SU-DHL-6 (cell line): ENCODE data around the gene KCNQ4.

Experiments used
- EZH2phosphoT487 ChIP-seq: fragments of 200-600 bp; sonication (generic), shearing (Covaris generic); conservative IDR thresholded peaks from 2 replicates; pipeline ENCODE4 v1.6.1; 2018; ENCODE audit warnings: mild to moderate bottlenecking, antibody characterized with exemption, low read length, moderate library complexity, mixed read lengths
- TF ChIP-seq, protein P1 (sequence below): fragments of 200-600 bp; sonication (generic); IDR thresholded peaks from one replicate; pipeline ENCODE4 v1.5.1; 2017; ENCODE audit warnings: antibody characterized with exemption, mild to moderate bottlenecking, low read length, moderate library complexity; ENCODE audit not compliant: insufficient read depth, poor library complexity, severe bottlenecking

- TF ChIP-seq, protein P1, sequence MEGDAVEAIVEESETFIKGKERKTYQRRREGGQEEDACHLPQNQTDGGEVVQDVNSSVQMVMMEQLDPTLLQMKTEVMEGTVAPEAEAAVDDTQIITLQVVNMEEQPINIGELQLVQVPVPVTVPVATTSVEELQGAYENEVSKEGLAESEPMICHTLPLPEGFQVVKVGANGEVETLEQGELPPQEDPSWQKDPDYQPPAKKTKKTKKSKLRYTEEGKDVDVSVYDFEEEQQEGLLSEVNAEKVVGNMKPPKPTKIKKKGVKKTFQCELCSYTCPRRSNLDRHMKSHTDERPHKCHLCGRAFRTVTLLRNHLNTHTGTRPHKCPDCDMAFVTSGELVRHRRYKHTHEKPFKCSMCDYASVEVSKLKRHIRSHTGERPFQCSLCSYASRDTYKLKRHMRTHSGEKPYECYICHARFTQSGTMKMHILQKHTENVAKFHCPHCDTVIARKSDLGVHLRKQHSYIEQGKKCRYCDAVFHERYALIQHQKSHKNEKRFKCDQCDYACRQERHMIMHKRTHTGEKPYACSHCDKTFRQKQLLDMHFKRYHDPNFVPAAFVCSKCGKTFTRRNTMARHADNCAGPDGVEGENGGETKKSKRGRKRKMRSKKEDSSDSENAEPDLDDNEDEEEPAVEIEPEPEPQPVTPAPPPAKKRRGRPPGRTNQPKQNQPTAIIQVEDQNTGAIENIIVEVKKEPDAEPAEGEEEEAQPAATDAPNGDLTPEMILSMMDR = no peak
- TF ChIP-seq EZH2phosphoT487 = no peak
Measured at GRCh38 chr1:40748841-40749718, 34.5 kb upstream of the KCNQ4 start.
